ENCODE results near the gene SNX30. TPM values are rescaled to one million over a fixed set of nuclear protein-coding genes. Genes with fewer than 3 reads are reported as not detected.

The SNX30 gene, protein sequence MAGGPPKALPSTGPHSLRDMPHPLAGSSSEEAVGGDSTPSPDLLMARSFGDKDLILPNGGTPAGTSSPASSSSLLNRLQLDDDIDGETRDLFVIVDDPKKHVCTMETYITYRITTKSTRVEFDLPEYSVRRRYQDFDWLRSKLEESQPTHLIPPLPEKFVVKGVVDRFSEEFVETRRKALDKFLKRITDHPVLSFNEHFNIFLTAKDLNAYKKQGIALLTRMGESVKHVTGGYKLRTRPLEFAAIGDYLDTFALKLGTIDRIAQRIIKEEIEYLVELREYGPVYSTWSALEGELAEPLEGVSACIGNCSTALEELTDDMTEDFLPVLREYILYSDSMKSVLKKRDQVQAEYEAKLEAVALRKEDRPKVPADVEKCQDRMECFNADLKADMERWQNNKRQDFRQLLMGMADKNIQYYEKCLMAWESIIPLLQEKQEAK
- 67.5 TPM for total RNA-seq
- long read RNA-seq, full-length matches to known transcripts = 10 of 52 reads
- long read RNA-seq, partial matches to known transcripts = 16 of 52 reads
- long read RNA-seq, other reads (novel, unspliced or antisense) = 26 of 52 reads

DNA sequence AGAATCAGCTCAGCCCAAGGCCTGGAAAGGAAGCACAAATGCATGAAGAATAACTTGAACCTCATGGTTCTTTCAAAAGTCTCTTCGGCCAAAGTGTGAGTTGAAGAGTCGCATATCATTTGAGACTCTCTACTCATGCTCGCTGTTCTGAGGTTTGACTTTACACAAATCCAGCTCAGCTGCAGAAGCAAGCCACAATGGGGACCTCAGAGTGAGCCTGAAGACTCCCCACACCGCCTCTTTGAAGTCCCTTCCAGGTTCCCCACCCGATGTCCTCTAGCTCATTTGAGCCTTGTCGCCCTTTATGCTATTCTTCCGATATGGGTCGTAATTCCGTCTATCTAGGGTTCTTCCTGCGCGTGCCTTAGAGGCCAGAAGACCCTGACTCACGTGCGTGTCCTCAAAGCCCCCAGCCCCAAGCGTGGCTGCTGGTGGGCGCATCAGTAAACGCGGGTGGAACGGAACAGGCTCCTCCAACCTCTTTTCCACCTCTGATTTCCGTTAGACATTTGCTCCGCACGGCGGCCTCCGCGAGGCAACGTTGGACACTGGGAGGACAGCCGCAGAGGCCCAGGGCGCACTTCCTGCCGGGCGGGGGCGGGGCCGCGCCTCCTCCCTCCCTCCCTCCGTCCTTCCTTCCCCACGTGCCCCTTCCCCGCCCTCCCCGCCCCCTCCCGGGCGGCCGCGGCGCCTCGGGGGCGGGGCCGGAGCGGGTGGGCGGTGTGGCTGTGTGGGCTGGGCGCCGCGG, at the start of gene SNX30:
Gene SNX30, plus strand, starts transcription at position 745 of the 748 bp plus-strand sequence. CDS start 242 bp downstream, outside the sequence.
- peaks cover 43% of the 10 kb centered on the region for H3K4me1 ChIP-seq

DNA sequence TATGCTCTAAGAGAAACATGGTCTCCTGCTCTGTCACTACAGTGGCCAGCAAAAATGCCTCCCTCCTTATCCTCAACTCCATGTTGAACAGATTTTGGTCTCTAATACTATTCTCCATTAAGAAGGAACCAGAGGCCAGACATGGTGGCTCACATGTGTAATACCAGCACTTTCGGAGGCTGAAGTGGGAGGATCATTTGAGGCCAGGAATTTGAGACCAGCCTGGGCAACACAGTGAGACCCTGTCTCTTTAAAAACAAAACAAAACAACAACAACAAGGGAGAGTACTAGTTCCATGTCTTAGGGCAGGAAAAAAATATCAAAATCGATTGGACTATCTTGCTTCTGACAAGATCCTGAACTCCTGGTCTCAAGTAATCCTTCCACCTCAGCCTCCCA, 47.3 kb upstream of the SNX30 start:
- H3K27me3 ChIP-seq (ENCODE audit: low read depth) = no peaks in the 10 kb centered on the region
- H3K27ac ChIP-seq = no peak overlapping the region
- intact Hi-C loops (cut with DNase I) = no loop called here
- peaks cover 20% of the 10 kb centered on the region for H3K36me3 ChIP-seq
- H3K4me3 ChIP-seq = no peak overlapping the region
- no peaks in the 10 kb centered on the region for H3K9me3 ChIP-seq
- DNase-seq (no peak), ATAC-seq (no peak)
- TF ChIP-seq, protein P1, sequence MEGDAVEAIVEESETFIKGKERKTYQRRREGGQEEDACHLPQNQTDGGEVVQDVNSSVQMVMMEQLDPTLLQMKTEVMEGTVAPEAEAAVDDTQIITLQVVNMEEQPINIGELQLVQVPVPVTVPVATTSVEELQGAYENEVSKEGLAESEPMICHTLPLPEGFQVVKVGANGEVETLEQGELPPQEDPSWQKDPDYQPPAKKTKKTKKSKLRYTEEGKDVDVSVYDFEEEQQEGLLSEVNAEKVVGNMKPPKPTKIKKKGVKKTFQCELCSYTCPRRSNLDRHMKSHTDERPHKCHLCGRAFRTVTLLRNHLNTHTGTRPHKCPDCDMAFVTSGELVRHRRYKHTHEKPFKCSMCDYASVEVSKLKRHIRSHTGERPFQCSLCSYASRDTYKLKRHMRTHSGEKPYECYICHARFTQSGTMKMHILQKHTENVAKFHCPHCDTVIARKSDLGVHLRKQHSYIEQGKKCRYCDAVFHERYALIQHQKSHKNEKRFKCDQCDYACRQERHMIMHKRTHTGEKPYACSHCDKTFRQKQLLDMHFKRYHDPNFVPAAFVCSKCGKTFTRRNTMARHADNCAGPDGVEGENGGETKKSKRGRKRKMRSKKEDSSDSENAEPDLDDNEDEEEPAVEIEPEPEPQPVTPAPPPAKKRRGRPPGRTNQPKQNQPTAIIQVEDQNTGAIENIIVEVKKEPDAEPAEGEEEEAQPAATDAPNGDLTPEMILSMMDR (IDR thresholded peaks at IDR 0.05) = no peak
- H3K4me1 ChIP-seq = no peaks in the 10 kb centered on the region

More for the DNA sequence above, at the start of gene SNX30:
- intact Hi-C loops (cut with DNase I) = loop anchor here (10.0 kb wide), 1 partner anchor 85 kb away; no protein-coding TSS in a partner anchor
- Histone ChIP-seq H3K4me3 (peak within 1 kb of the TSS; percentile 99), H3K36me3 (peaks cover 6% of the 10 kb centered on the region), H3K27me3 (ENCODE audit: low read depth) (no peaks in the 10 kb centered on the region), H3K9me3 (no peaks in the 10 kb centered on the region), H3K27ac (peak within 1 kb of the TSS; percentile 92)
- ATAC-seq (peak; percentile 91 to 97), DNase-seq (peak; percentile 94)
- TF ChIP-seq, protein P1 (IDR thresholded peaks at IDR 0.05) = no peak

DNA sequence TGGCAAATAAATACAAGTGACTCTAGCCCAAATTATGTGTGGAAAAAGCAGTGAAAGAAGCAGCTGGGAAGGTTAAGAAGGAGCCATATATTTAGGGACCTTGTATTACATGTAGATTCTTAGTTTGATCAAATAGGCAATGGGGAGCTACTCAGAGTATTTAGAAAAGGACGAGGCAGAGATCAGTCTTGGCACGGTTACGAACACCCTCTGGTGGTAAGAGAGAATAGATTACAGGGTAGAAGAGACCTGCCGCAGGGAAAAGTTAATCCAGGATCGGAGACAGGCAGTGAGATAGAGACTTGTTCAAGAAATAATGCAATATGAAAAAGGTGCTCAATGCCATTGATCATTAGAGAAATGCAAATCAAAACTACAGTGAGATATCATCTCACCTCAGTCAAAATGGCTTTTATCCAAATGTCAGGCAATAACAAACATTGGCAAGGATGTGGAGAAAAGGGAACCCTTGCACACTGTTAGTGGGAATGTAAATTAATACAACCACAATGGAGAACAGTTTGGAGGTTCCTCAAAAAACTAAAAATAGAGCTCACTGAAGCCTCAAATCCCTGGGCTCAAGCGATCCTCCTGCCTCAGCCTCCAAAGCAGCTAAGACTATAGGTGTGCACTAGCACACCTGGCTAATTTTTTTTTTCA, 44.7 kb upstream of the SNX30 start:
- H3K4me3 ChIP-seq = no peak overlapping the region
- intact Hi-C loops (cut with DNase I) = no loop called here
- TF ChIP-seq, protein P1 (IDR thresholded peaks at IDR 0.05) = peak; percentile 37
- no peak overlapping the region for H3K27ac ChIP-seq
- ATAC-seq (peak; percentile 56 to 80), DNase-seq (no peak)
- H3K9me3 ChIP-seq = no peaks in the 10 kb centered on the region
- H3K4me1 ChIP-seq = no peaks in the 10 kb centered on the region
- H3K36me3 ChIP-seq = peaks cover 9% of the 10 kb centered on the region
- no peaks in the 10 kb centered on the region for H3K27me3 ChIP-seq (ENCODE audit: low read depth)

DNA sequence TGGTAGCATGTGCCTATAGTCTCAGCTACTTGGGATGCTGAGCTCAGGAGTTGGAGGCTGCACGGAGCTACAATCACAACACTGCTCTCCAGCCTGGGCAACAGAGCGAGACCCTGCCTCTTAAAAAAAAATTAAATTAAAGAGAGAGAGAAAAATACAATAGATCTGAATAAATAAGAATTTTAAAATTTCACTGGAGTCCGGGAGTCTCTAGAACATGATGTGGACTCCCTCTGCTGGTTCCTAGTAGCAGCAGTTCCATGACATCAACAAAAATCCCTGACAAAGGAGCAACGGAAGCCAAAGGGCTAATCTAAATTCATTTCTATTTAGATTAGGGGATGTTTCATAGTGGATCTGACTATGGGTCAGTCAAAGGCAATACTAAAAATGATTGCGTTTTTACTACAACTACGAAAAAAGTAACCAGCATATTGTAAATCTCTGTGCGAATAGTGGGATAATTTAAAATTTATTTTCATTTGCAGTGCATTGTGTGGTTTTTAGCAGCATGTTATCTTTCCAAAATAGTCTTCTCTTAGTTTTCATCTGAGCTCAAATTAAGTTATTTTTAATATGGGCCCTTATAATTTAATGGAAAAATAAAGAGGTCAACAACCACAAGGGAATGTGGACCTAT, 39.4 kb upstream of the SNX30 start:
- Histone ChIP-seq H3K4me1 (peaks cover 1% of the 10 kb centered on the region), H3K9me3 (no peaks in the 10 kb centered on the region), H3K36me3 (peaks cover 16% of the 10 kb centered on the region), H3K27ac (no peak overlapping the region), H3K4me3 (no peak overlapping the region), H3K27me3 (ENCODE audit: low read depth) (no peaks in the 10 kb centered on the region)
- TF ChIP-seq, protein P1 (IDR thresholded peaks at IDR 0.05) = peak; percentile 37
- intact Hi-C loops (cut with DNase I) = no loop called here
- no peak for DNase-seq
- no peak for ATAC-seq

DNA sequence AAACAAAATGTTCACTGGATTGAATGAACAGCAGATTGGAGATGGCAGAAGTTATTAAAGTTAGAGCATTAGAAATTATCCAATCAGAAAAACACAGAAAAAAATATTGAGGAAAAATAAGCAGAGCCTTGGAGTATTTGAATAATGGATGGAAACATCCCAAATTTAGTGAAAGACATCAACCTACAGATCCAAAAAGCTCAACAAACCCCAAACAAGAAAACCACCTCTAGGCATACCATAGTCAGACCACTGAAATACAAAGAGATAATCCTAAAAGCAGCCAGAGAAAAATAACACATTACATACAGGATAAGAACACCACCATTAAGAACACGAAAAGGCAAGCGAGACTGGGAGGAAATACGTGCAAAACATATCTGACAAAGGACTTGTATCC, 37.9 kb upstream of the SNX30 start:
- intact Hi-C loops (cut with DNase I) = no loop called here
- H3K27me3 ChIP-seq (ENCODE audit: low read depth) = no peaks in the 10 kb centered on the region
- TF ChIP-seq, protein P1 (IDR thresholded peaks at IDR 0.05) = no peak
- DNase-seq = no peak
- H3K36me3 ChIP-seq = peaks cover 16% of the 10 kb centered on the region
- H3K27ac ChIP-seq = no peak overlapping the region
- no peak for ATAC-seq
- no peaks in the 10 kb centered on the region for H3K9me3 ChIP-seq
- peaks cover 13% of the 10 kb centered on the region for H3K4me1 ChIP-seq
- no peak overlapping the region for H3K4me3 ChIP-seq

All from lower lobe of right lung (tissue), 2 donors.